ENCODE results near the gene KRTAP10-8.
"Not testable (repeated sequence)": the region's sequence is repeated elsewhere in the genome, so short reads cannot be mapped to it uniquely, and the experiment has no call there.

KRTAP10-8 gene

DNA sequence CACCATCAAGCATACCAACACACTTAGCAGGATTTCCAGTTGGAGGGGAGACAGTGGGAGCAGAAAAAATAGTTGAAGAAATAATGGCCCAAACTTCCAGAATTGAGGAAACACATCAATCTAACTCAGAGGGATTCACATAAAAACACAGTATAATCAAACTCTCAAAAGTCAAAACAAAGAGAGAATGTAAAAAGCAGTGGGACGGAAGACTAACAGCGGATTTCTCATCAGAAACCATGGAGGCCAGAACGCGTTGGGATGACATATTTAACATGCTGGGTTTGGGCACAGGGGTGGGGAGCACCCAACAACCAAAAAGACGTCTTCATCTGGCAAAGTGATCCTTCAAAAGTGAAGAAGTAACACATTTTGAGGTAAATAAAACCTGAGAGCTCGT lies 8.0 kb downstream of the KRTAP10-8 start:
- no peak for DNase-seq

- DNase-seq = no peak
These were observed 11.7 kb downstream of the KRTAP10-8 start for GRCh38 chr21:44623575-44623974.

GRCh38 chr21:44625756-44626155 lies 13.9 kb downstream of the KRTAP10-8 start:
- DNase-seq = no peak

DNA sequence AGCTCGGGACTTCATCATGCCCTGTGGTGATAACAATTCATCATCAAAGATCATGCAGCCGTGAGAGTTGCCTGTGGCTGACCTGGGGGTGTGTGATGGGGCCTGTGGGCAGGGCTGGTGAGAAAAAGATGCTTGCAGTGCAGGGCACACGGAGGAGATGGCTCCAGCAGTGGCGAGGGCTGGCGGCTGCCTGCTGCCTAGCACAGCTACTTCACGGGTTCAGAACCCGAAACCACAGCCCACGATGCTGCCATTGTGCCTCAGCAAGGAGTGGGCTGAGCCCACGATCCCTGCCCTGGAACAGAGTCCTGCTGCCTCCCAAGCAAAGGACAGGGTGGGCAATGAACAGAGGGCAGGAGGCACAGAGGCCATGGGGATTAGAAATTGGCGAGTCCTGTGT lies 14.4 kb downstream of the KRTAP10-8 start:
- DNase-seq = no peak

DNA sequence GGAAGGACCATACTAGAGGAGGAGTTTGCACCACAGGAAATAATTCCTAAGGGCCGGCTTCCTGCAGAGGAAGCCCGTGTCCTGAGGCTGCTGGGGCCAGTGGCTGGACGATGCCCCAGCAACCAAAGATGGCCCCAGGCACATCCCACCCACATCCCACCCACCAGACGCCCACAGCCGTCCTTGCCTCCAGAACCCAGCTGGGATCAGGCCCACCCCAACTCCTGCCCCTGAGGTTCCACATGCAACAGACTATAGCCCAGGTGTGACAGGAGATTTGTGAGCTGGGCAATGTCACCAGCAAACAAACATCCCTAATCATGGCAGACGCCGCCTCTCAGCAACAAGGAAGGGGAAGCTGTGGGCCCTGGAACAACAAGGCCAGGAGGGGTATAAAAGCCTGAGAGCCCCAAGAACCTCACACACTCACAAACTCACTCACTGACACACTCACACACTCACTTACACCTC lies 14.8 kb downstream of the KRTAP10-8 start, which contains the start of gene KRTAP10-9:
Gene KRTAP10-9 (plus strand): TSS at position 421 of the 471 bp plus-strand sequence. CDS start 79 bp downstream, outside the sequence.
- no peak for DNase-seq

GRCh38 chr21:44627181-44627822 lies 15.4 kb downstream of the KRTAP10-8 start:
- not testable (repeated sequence) for DNase-seq

DNA sequence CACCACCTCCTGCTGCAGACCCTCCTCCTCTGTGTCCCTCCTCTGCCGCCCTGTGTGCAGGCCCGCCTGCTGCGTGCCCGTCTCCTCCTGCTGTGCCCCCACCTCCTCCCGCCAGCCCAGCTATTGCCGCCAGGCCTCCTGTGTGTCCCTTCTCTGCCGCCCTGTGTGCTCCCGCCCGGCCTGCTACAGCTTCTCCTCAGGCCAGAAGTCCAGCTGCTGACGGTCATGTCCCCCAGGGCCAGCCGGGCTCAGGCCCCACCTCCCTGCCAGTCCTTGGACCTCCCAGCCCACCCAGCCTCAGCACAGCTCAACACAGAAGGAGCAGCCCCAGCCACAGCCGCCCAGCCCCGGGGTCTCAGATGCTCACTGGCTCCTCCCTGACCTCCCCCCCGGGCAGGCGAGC lies 16.0 kb downstream of the KRTAP10-8 start:
- DNase-seq = not testable (repeated sequence)

- DNase-seq = no peak
These were observed 17.0 kb downstream of the KRTAP10-8 start for GRCh38 chr21:44628707-44629391.

GRCh38 chr21:44630440-44630839 lies 18.6 kb downstream of the KRTAP10-8 start:
- DNase-seq = no peak

DNA sequence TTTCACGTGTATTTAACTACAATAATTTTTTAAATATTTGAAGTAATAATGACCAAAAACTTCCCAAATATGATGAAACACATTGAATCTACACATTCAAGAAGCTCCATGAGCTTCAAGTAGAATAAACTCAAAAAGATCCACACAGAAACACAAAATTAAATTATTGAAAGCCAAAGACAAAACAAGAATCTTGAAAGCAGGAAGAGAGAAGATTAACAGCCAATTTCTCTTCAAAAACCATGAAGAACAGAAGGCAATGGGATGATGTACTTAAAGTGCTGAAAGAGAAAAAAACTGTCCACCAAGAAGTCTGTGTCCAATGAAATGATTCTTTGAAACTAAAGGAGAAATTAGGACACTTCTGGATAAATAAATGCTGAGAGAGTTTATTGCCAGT lies 20.2 kb downstream of the KRTAP10-8 start:
- DNase-seq = no peak

DNA sequence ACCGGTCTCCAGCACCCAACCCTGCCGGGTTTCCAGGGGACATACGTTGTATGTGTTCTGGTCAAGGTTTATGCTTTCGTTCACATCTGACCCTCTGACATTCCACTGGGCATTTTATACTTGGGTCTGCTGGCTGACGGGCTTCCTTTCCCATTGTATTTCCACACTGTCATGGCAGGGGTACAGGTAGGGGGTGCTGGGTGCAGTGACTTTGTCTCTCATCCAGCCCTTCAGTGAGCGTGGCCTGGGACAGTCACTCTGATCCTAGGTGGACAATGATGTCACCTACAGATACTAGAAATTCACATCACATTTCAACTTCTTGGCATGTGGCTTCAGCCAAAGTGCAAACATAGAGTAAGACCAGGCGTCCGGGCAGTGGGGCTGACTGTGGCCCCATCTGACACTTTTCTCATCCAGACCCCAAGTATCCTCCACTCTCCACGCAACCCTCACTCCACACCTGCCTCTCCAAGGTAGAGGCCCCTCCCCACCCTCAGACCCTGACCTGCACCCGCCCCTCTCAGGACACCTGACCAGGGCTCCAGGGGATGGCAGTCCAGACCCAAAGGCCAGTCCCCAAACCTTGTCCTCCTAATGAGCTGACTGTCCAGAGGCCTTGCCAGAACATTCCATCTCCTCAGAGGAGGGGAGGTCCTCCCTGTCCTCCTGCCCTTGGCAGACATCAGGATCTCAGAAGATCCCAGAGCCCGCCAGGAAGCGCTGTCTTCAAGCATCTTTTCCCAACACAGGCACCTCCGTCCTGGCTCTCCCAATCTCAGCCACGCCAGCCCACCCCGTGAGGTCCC lies 24.5 kb downstream of the KRTAP10-8 start:
- DNase-seq = no peak

DNA sequence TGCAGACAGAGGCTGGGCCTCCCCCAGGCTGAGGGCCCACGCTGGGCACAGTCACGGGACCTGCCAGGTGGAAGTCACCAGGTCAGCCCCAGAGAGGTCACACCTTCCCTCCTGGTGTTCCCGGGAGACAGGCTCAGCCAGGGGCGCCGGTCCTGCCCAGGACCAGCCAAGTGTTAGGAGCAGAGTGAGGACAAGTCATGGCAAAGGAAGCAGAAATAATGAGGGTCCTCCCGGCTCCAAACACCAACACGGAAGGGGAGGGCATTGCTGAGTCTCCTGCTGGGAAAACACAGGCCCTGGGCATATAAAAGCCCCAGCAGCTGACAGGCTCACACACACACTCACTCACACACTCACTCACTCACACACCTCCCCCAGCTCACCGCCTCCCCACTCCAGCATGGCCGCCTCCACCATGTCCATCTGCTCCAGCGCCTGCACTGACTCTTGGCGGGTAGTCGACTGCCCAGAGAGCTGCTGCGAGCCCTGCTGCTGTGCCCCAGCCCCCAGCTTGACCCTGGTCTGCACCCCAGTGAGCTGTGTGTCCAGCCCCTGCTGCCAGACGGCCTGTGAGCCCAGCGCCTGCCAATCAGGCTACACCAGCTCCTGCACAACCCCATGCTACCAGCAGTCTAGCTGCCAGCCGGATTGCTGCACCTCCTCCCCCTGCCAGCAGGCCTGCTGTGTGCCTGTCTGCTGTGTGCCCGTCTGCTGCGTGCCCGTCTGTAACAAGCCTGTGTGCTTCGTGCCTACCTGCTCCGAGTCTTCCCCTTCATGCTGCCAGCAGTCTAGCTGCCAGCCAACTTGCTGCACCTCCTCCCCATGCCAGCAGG lies 25.4 kb downstream of the KRTAP10-8 start, which contains the start of gene KRTAP10-10:
Gene KRTAP10-10 (plus strand): TSS at position 339 of the 833 bp plus-strand sequence. CDS start 62 bp downstream, at position 401.
- DNase-seq = no peak

DNA sequence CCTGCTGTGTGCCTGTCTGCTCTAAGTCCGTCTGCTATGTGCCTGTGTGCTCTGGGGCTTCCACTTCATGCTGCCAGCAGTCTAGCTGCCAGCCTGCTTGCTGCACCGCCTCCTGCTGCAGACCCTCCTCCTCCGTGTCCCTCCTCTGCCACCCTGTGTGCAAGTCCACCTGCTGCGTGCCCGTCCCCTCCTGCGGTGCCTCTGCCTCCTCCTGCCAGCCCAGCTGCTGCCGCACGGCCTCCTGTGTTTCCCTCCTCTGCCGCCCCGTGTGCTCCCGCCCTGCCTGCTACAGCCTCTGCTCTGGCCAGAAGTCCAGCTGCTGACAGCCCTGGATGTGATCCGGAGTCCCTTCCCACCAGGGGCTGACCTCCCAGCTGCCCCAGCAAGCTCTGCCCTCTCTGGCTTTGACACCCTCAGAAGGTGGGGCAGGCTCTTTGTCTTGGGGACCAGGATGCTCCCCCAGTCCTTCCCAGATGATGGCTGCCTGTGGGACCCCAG lies 26.0 kb downstream of the KRTAP10-8 start:
- DNase-seq = not testable (repeated sequence)

DNA sequence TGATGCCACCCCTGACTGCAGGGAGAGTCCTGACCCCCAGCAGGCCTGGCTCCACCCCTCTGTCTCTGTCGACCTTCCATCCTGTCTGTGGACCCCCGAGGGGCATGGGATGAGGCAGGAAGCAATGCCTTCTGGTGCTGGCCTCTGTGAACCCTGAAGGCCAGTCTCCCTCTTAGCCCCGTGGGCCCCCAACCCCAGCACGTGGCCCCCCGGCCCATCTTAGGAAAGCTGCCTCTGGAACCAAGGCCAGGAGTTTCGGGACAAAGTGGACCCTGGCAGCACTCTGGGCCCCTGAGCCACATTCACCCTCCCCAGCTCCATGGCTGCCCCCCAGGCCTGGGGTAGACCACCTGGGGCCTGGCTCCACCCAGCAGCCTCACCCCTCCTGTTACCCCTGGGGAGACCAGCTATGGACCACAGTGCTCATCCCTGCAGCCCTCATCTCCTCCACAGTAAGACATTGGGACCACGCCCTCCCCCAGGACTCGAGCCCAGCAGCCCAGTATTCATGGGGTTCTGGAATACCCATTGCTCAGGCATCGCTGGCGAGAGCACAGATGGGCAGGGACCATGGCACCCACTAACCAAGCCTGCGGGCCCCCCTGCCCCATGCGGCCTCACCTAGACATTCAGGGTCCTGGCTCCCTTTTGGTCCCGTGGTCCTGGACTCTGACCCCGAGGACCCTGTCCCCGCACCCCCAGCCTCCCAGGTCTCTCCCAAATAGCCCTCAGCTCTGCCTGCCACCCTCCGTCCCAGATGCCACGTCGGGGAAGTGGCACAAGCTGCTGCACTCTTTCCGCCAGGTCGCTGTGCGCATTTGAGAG lies 26.8 kb downstream of the KRTAP10-8 start:
- not testable (repeated sequence) for DNase-seq

DNA sequence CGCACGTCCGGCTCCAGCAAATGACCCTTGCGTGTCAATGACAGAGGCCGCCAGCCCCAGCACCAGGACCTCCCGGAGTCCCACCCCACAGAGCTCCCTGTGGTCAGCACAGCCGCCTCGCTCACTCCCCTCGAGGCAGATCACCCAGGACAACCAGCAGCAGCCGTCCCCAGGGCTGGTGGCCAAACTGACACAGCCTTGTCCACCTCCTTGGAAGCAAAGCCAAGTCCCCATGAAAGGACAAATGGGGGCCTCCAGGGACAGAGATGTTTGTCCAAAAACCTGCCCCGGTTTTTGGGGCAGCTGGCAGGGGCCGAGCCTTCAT lies 27.4 kb downstream of the KRTAP10-8 start:
- DNase-seq = no peak

GRCh38 chr21:44640761-44641160 lies 28.9 kb downstream of the KRTAP10-8 start:
- DNase-seq = no peak

GRCh38 chr21:44643741-44644310 lies 31.9 kb downstream of the KRTAP10-8 start:
- no peak for DNase-seq

GRCh38 chr21:44644878-44645277 lies 33.0 kb downstream of the KRTAP10-8 start:
- DNase-seq = no peak

- DNase-seq = not testable (repeated sequence)
These were observed 34.7 kb downstream of the KRTAP10-8 start, which contains the start of gene KRTAP10-11 for GRCh38 chr21:44646366-44647221. TSS of gene KRTAP10-11 (plus strand) at chr21:44646414. CDS start at chr21:44646459, 45 bp downstream.

DNA sequence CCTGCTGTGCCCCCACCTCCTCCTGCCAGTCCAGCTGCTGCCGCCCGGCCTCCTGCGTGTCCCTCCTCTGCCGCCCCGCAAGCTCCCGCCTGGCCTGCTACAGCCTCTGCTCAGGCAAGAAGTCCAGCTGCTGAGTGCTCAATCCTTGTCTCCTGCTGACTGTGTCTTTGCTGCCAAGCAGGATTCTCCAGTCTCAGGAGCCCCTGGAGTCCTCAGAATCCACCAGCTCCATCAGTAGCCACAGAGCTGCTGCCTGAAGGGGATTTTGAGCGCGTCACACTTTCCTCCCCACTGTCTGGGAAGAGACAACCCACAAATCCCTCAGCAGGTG lies 35.3 kb downstream of the KRTAP10-8 start:
- DNase-seq = no peak

Data from stimulated activated CD8-positive, alpha-beta memory T cell treated with anti-CD3 and anti-CD28 coated beads, Interleukin-4, amount 100 ng/mL, for 48 hours (primary cell).